AG10803 (cell line): ENCODE data around the gene KDR.
A peak's percentile ranks its signal among the peaks of the same experiment; 100 is the strongest.

ENCODE experiments used
- DNase-seq: peaks from one replicate; pipeline ENCODE4 v3.0.0; 2010; ENCODE audit warnings: low read depth
- H3K4me3 ChIP-seq: 2 replicates; pipeline ENCODE4 v1.5.1; 2011; ENCODE audit warnings: mild to moderate bottlenecking, low read length, control low read depth
- TF ChIP-seq, protein P1 (sequence below): conservative IDR thresholded peaks from 2 replicates; pipeline ENCODE4 v1.5.1; 2011; ENCODE audit warnings: mild to moderate bottlenecking, low read length, control low read depth, inconsistent platforms

Gene KDR

DNA sequence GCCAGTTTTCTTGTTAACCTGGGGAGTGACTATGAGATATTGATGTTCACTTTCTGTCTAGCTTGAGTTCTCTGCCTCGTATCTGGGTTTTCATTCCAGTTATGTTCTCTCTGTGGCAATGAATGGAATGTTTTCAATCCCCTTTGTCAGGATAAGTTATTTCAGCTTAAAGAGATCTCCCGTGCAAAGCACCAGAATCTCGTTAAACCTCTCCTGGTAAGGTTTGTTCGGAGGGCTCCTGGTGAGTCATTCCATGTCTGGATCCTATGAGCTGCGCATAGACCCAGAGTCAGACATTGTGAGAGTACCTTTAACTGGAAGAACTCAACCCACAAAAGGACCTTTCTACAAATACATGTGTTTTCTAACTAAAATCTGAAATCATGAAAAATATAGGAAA, 51.0 kb downstream of the KDR start:
- DNase-seq = no peak
- TF ChIP-seq, protein P1, sequence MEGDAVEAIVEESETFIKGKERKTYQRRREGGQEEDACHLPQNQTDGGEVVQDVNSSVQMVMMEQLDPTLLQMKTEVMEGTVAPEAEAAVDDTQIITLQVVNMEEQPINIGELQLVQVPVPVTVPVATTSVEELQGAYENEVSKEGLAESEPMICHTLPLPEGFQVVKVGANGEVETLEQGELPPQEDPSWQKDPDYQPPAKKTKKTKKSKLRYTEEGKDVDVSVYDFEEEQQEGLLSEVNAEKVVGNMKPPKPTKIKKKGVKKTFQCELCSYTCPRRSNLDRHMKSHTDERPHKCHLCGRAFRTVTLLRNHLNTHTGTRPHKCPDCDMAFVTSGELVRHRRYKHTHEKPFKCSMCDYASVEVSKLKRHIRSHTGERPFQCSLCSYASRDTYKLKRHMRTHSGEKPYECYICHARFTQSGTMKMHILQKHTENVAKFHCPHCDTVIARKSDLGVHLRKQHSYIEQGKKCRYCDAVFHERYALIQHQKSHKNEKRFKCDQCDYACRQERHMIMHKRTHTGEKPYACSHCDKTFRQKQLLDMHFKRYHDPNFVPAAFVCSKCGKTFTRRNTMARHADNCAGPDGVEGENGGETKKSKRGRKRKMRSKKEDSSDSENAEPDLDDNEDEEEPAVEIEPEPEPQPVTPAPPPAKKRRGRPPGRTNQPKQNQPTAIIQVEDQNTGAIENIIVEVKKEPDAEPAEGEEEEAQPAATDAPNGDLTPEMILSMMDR = no peak

DNA sequence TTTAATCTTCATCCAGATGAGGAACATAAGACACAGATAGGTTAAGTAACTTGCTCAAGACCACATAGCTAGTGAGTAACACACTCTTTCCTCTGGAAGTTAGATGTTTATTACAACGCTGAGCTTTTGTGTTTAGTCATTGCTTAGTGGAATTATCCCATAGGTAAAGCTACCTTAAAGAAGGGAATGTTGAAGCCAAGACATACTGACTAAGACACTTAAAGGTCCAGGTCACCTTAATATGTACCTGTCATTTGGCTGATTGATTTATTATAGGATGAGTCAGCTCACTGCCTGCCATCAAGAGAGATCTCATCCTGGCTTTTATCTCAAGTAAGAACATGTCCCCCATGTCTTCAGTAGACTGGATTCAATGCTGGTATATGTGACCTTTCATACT, 53.4 kb downstream of the KDR start:
- TF ChIP-seq, protein P1 = no peak
- no peak overlapping the region for H3K4me3 ChIP-seq
- no peak for DNase-seq

More for the DNA sequence above, 51.0 kb downstream of the KDR start:
- H3K4me3 ChIP-seq = no peak overlapping the region

DNA sequence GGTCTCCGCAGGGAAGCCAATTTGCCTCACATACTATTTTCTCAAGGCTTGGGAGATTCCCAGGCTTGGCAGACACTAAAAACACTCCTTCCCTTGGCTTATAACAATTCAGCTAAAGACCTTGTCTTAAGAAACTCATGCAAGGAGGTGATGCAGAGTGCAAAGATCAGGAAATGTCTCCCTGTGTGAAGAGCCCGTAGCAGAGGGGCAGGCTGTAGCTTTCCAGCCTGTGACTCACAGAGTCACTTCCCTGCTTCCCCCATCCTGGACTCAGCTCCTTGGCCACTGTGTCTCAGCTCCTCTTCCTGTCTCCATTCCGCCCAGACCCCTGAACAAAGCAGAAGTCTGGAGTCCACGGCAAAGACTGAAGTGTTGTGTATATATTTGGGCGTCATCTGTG, 56.1 kb downstream of the KDR start:
- DNase-seq = peak; percentile 17
- no peak overlapping the region for H3K4me3 ChIP-seq

DNA sequence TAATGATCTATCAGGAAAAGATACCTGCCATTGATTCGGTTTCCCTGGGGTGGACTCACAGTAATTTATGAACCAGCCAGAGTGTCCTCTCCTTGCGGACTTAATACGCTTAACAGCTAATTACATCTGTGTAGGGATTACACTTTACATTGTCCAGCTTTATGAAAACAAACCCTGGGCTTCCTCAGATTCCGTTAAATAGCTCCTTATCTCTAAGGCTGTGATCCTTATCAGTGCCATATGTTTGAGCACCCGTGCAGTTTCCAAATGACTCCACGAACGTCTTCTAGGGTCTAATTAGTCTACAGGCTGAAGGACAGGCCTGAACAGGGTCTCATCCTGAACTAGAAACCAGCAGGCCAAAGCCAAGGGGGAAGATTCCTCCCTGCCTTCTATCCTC, 56.9 kb downstream of the KDR start:
- H3K4me3 ChIP-seq = no peak overlapping the region
- TF ChIP-seq, protein P1 = no peak
- DNase-seq = no peak

More for the DNA sequence above, 56.1 kb downstream of the KDR start:
- TF ChIP-seq, protein P1 = no peak

DNA sequence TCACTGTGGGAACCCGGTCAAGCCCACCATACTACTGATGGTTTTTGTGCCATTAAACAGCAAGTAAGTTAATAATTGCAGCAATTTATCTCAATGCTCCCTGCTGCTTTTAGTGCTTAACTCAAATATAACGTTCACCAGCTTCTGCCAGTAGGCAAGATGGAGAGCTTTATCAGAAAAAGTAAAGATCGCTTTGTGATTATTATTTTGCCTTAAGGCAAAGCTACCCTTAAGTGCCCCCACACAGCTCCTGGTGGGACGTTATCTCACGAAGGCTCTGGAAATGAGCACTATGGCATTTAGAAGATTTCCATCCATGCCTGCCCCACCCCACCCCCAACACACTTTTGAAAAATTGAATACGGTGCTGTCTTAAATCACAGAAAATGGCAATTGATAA, 59.4 kb downstream of the KDR start:
- TF ChIP-seq, protein P1 = no peak
- H3K4me3 ChIP-seq = no peak overlapping the region
- DNase-seq = no peak

DNA sequence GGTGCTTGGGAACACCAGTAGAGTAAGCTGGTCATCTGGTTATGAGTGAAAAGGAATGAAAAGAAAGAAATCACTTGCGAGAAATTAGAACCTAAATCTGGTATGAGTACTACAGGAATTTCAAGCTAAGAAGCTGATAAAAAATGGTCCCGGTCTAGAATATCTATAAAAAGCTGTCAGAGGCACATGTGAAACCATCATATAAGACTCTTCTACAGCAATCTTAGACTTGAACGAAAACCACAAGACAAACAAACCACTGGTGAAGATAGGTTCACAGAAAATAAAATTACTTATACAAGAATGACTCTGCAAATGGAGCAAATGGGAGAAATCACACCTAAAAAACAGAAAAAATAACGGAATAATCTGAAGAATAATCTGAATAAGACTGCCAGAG, 69.9 kb downstream of the KDR start:
- TF ChIP-seq, protein P1 = no peak
- no peak for DNase-seq
- H3K4me3 ChIP-seq = no peak overlapping the region

DNA sequence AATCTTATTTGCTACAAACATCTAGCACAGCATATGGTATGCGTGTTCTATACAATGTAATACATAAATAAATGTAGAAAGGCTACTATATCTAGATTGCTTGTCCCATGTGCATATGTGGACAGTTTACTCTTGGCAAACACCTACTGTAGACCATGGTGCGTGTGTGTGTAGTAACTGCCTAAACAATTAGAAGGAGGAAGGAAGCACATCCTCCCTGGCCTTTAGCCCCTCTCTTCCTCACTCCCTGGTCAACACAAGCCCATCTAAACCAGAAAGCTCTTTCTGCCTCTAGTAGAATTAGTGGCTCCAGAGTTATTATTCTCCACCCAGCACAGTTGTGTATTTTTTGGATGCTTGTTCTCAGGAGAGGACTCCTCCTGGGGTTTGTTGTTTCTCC, 73.9 kb downstream of the KDR start:
- no peak overlapping the region for H3K4me3 ChIP-seq

More for the DNA sequence above, 73.9 kb downstream of the KDR start:
- no peak for DNase-seq
- TF ChIP-seq, protein P1 = no peak
